Measurements from ENCODE around the gene ARID1B. TPM values are rescaled to one million over a fixed set of nuclear protein-coding genes. Genes with fewer than 3 reads are reported as not detected.

ARID1B gene
- total and polyA plus RNA-seq, 2 of the 4 experiments (the other 2 are of a cell fraction), result 14.5 to 20.1 TPM

- Histone ChIP-seq H3K4ac (ENCODE audit: low read depth, low read length) (no peak overlapping the region), H3K9me3 (ENCODE audit: control insufficient read depth, insufficient read depth, low read length) (no peaks in the 10 kb centered on the region), H2BK5ac (ENCODE audit: low read depth, low read length, poor library complexity, severe bottlenecking) (no peak overlapping the region), H3K79me1 (ENCODE audit: low read depth in 1 of 2, low read length in 2 of 2) (peaks cover 28 to 47% of the 10 kb centered on the region in 2 experiments), H3K36me3 (ENCODE audit: control insufficient read depth, insufficient read depth, low read length) (peaks cover 8% of the 10 kb centered on the region), H2AK5ac (ENCODE audit: low read depth, low read length) (no peak overlapping the region), H3K4me1 (ENCODE audit: control insufficient read depth, insufficient read depth, low read length) (peaks cover 5% of the 10 kb centered on the region), H4K91ac (ENCODE audit: insufficient read depth, low read depth, low read length) (no peak overlapping the region), H3K14ac (replicated peaks; ENCODE audit: low read depth, low read length) (no peak overlapping the region), H3K18ac (ENCODE audit: low read depth, low read length) (no peak overlapping the region), H3K9ac (ENCODE audit: low read depth, low read length) (no peak overlapping the region), H3K23ac (ENCODE audit: low read depth, low read length) (no peak overlapping the region), H2AFZ (replicated peaks; ENCODE audit: low read length, poor library complexity) (no peak overlapping the region), H3K56ac (ENCODE audit: extremely low read depth, insufficient read depth, low read length) (no peak overlapping the region), H3K27me3 (ENCODE audit: control insufficient read depth, insufficient read depth, low read length) (no peaks in the 10 kb centered on the region), H3K4me2 (ENCODE audit: low read depth, low read length) (no peak overlapping the region), H2BK15ac (ENCODE audit: low read depth, low read length) (no peak overlapping the region), H4K5ac (ENCODE audit: low read depth, low read length) (no peak overlapping the region), H4K20me1 (ENCODE audit: insufficient read depth, low read length) (no peaks in the 10 kb centered on the region; the same call in 1 of the 2 replicates), H2AK9ac (replicated peaks; ENCODE audit: low read depth, low read length, poor library complexity) (no peak overlapping the region), H2BK120ac (ENCODE audit: low read depth, low read length) (no peak overlapping the region), H3K4me3 (ENCODE audit: insufficient read depth, low read depth, low read length) (no peak overlapping the region), H3K9me1 (ENCODE audit: insufficient read depth, low read length) (peaks cover 23% of the 10 kb centered on the region), H4K8ac (ENCODE audit: low read depth in 2 of 2, low read length in 2 of 2) (no peak overlapping the region), H3K27ac (ENCODE audit: insufficient read depth, low read length) (no peak overlapping the region), H2BK20ac (ENCODE audit: low read depth, low read length) (no peak overlapping the region)
- intact Hi-C loops (cut with micrococcal nuclease) (no loop called here), in situ Hi-C loops (cut with MboI; ENCODE audit: low sequenced_read_pairs) (no loop called here), dilution Hi-C loops (cut with HindIII; ENCODE audit: low sequenced_read_pairs, unreplicated experiment) (no loop called here)
- DNase-seq, result no peak
- ChIA-PET POLR2A (ENCODE audit: unreplicated experiment) (no interaction called here), CTCF (no interaction called here)
- ATAC-seq (ENCODE audit: low read depth), result no peak
- no peak for TF ChIP-seq MAFK (IDR thresholded peaks at IDR 0.05; ENCODE audit: low read depth, low read length)
- TF ChIP-seq RFX5 (IDR thresholded peaks at IDR 0.05; ENCODE audit: low read depth, low read length), result no peak
- TF ChIP-seq RCOR1 (IDR thresholded peaks at IDR 0.05; ENCODE audit: insufficient replicate concordance, low read length), result no peak
- TF ChIP-seq BHLHE40 (IDR thresholded peaks at IDR 0.05; ENCODE audit: low read depth, low read length), result no peak
- TF ChIP-seq ELK1 (IDR thresholded peaks at IDR 0.05; ENCODE audit: borderline replicate concordance, low read depth, low read length), result no peak
- TF ChIP-seq POLR2A (IDR thresholded peaks at IDR 0.05; ENCODE audit: low read depth, low read length), result no peak
- no peak for TF ChIP-seq USF2 (IDR thresholded peaks at IDR 0.05; ENCODE audit: low read depth, low read length)
- TF ChIP-seq SMC3 (IDR thresholded peaks at IDR 0.05; ENCODE audit: low read depth, low read length), result no peak
- TF ChIP-seq CEBPB (IDR thresholded peaks at IDR 0.05; ENCODE audit: low read depth, low read length), result no peak
- no peak for TF ChIP-seq RAD21 (IDR thresholded peaks at IDR 0.05; ENCODE audit: low read length)
- TF ChIP-seq MXI1 (IDR thresholded peaks at IDR 0.05; ENCODE audit: borderline replicate concordance, low read depth, low read length), result no peak
- no peak for TF ChIP-seq FOS (IDR thresholded peaks at IDR 0.05; ENCODE audit: low read depth, low read length)
- no peak for TF ChIP-seq NFE2L2 (IDR thresholded peaks at IDR 0.05; ENCODE audit: low read depth, low read length)
- no TSS peak for BruUV-seq (replicated peaks)
- WGBS, 2 experiments (ENCODE audit: extremely low coverage in 2 of 2, insufficient read length in 1 of 2), result no CpG with 5 or more reads among the region's 6 CpGs
These were observed 309.5 kb downstream of the ARID1B start for GRCh38 chr6:157086632-157087031.

All from IMR-90 (cell line).